ENCODE measurements around the gene CLTRN.

GRCh38 chrX:15683193-15683592, 18.6 kb upstream of the CLTRN start:
- TF ChIP-seq POLR2A (IDR thresholded peaks at IDR 0.05; ENCODE audit: control extremely low read depth in 1 of 2, low read depth in 2 of 2, low read length in 2 of 2), result no peak
- TF ChIP-seq EGR1 (IDR thresholded peaks at IDR 0.05; ENCODE audit: borderline replicate concordance, low read depth, low read length), result no peak
- no peak for TF ChIP-seq CBX8 (IDR thresholded peaks at IDR 0.05; ENCODE audit: borderline replicate concordance, low read depth, low read length)
- no peak for TF ChIP-seq MAFK (IDR thresholded peaks at IDR 0.05; ENCODE audit: low read depth, low read length)
- TF ChIP-seq, protein P1, sequence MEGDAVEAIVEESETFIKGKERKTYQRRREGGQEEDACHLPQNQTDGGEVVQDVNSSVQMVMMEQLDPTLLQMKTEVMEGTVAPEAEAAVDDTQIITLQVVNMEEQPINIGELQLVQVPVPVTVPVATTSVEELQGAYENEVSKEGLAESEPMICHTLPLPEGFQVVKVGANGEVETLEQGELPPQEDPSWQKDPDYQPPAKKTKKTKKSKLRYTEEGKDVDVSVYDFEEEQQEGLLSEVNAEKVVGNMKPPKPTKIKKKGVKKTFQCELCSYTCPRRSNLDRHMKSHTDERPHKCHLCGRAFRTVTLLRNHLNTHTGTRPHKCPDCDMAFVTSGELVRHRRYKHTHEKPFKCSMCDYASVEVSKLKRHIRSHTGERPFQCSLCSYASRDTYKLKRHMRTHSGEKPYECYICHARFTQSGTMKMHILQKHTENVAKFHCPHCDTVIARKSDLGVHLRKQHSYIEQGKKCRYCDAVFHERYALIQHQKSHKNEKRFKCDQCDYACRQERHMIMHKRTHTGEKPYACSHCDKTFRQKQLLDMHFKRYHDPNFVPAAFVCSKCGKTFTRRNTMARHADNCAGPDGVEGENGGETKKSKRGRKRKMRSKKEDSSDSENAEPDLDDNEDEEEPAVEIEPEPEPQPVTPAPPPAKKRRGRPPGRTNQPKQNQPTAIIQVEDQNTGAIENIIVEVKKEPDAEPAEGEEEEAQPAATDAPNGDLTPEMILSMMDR (IDR thresholded peaks at IDR 0.05; ENCODE audit: control extremely low read depth in 1 of 3, insufficient read depth in 1 of 3, low read depth in 1 of 3, low read length in 3 of 3), result no peak
- no peak for TF ChIP-seq KDM1A (IDR thresholded peaks at IDR 0.05; ENCODE audit: borderline replicate concordance, low read length)
- no peak for TF ChIP-seq CHD2 (IDR thresholded peaks at IDR 0.05; ENCODE audit: low read length)
